Mucosa of gallbladder (tissue), 1 donor: Measurements from ENCODE around the gene MAPKBP1. TPM values are rescaled to one million over a fixed set of nuclear protein-coding genes. Genes with fewer than 3 reads are reported as not detected.

Experiments
- DNase-seq: peaks from one replicate; pipeline ENCODE4 v3.0.0-alpha.2; 2020; ENCODE audit warnings: low spot score
- total RNA-seq: library from RNA; stranded (reverse); gene quantifications from one replicate; pipeline ENCODE4 v1.2.1, GENCODE V29; 2021
- donor health status: DM: no; HTN: no; CAD: no.

The MAPKBP1 gene
- total RNA-seq, 1 donor from 2014 or later: 27.0 TPM

- DNase-seq: no peak
Observed at GRCh38 chr15:41866872-41867579, 92.7 kb downstream of the MAPKBP1 start.

DNA sequence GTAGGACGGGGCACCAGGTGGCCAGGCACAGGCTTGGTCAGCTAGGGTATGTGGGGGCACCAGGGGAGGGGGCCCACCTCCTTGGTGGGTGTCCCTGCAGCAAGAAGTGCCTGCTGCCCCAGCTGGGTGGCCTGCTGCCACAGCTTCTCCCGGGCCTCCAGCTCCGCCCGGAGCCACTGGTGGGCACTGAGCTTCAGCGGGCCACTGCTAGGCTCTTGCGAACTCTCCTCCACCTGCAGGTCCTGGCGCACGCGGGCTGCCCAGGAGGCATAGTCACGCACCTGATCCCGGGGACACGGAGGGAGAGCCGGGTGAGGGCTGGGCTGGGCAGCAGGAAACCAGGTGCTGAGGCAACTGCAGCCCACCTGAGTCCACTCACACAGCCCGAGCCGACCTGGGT, 94.0 kb downstream of the MAPKBP1 start:
- DNase-seq: no peak

DNA sequence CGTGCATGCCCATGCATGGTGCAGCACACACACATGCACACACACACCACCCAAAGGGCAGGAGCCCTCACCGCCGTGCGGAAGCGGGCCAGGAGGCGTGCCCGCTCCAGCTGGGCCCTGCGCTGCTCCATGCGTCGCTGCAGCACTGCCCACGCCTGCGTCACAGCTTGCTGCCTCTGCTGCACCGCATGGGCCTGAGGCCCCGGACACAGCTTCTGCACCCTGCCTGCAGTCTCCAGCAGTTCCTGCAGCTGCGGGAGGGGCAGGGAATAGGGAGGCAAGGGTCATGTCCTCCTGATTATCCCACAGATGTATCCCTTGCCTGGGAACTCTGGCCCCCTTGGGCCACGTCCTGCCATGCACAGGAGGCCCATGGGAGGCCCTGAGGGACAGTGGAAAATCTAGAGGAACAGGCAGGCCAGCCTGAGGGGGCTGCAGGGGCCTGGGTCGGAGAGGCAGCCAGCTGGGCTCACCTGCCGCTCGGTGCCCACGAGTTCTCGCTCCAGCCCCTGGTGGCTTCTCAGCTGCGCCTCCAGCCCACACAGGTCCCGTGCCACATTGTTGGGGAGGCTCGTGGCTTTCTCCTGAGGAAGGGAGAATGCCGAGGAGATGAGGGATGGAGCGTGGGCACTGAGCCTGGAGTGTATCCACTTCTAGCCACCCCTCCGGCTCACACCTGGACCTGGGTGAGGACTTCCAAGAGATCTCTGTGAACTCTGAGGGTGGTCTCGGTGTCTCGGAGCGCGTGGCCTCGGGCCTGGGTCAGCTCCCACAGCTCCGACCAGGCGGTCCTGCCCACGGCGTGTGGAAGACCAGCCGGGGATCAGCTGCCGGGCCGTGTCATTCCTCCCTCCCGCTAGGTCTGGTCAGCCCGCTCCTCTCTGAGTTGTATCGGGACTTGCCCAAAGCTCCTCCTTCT, 95.7 kb downstream of the MAPKBP1 start:
- no peak for DNase-seq

- DNase-seq: no peak
Observed at GRCh38 chr15:41870689-41871081, 96.4 kb downstream of the MAPKBP1 start.

GRCh38 chr15:41871175-41871905, 97.1 kb downstream of the MAPKBP1 start:
- DNase-seq: no peak

DNA sequence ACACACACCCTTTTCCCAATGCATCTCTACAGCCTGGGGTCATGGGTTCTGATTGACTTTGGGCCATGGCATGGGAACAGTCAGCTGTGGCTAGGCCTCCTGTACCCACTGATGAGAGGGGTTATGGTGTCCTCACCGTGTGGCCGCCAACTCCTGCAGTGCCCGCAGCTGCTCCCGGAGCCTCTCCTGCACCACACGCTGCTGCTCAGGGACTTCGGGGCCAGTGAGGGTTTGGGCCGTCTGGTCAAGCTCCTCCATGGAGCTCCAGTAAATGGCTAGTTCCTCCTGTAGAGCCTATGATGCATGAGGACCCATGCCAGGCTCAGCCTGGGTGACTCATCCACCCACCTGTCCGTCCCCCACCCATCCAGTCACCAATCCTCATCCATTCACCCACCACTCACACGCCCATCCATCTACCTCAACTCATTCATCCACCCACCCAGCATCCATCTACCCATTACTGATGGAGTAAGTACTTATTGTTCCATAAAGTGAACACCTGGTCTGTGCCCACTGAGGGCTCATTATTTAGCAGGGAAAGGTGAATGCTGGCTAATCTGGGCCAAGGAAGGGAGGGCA, 98.0 kb downstream of the MAPKBP1 start:
- DNase-seq: no peak

- no peak for DNase-seq
Observed at GRCh38 chr15:41873711-41874110, 99.4 kb downstream of the MAPKBP1 start.

DNA sequence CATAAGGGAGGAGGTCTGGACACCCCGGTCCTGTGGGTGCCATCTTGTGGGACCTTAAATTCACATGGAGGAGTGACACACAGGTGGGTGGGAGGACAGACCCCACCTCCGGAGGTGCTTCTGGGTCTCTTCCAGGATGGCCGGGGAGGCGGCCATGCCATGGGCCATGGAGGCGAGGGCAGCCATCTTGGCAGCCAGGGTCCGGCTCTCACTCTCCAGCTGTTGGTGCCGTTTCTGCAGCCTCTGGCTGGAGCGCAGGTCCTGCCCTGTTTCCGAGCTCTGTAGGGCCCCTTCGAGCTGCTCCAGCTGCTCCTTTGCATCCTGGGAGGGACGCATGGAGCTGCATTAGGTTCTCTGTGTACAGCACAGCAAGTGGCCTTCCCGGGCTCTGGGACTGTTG, 100.5 kb downstream of the MAPKBP1 start:
- no peak for DNase-seq

GRCh38 chr15:41876007-41876406, 101.7 kb downstream of the MAPKBP1 start:
- DNase-seq: no peak

DNA sequence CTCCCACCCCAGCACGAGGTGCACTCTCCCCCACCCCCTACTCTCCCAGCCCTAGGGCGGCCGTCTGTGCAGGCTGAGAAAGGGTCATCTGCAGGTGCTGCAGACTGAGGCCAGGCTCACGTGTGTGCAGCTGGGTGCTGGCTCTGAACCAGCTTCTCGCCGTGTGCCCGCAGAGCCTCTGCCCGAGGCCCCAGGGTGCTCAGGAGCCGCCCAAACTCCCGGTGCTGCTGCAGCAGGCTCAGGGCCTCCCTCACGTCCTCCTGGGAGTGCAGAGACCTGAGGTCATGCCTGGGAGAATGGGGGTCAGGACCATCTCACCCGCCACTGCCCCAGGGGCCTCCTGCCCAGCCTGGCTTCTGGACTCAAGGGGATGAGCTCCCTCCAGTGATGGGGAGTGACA, 102.4 kb downstream of the MAPKBP1 start:
- no peak for DNase-seq

Other genes starting within 250 kb of the MAPKBP1 start
- 38.7 TPM for gene RPAP1, start 230.2 kb upstream of the MAPKBP1 start, total RNA-seq
- 9.1 TPM for gene TYRO3, start 215.3 kb upstream of the MAPKBP1 start, total RNA-seq
- 39.4 TPM for gene MGA, start 114.1 kb upstream of the MAPKBP1 start, total RNA-seq
- 21.0 TPM for gene JMJD7, start 53.6 kb downstream of the MAPKBP1 start, total RNA-seq
- gene PLA2G4B, start 64.4 kb downstream of the MAPKBP1 start, total RNA-seq: 20.7 TPM
- gene SPTBN5, start 119.6 kb downstream of the MAPKBP1 start, total RNA-seq: 7.1 TPM
- 39.7 TPM for gene EHD4, start 198.1 kb downstream of the MAPKBP1 start, total RNA-seq
- gene PLA2G4E, start 246.6 kb downstream of the MAPKBP1 start, total RNA-seq: 0.09 TPM